ENCODE measurements around the gene ZSCAN20.

Gene ZSCAN20

DNA sequence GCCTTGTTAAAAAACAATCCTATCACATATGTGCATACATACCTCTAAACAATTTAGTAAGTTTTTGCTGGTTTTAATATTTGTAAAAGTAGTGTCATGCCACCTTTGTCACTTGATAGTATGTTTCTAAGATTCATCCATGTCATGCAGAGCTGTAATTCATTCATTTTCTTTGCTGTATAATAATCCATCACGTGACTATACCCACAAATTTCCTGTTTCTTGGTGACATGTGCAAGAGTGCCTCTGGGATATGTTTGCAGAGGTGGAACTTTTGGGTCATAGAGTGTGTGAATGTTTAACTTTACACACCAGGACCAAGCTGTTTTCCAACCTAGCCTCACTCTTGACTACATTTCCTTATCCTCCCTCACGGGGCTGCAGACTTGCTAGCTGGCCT is 62.9 kb downstream of the ZSCAN20 start:
- no peak overlapping the region for H3K23ac ChIP-seq (ENCODE audit: low read depth, low read length, poor library complexity)
- WGBS, 2 donors (ENCODE audit: extremely low coverage in 2 of 2, insufficient read length in 2 of 2, insufficient replicate concordance in 1 of 2) = no CpG with 5 or more reads among the region's 2 CpGs

DNA sequence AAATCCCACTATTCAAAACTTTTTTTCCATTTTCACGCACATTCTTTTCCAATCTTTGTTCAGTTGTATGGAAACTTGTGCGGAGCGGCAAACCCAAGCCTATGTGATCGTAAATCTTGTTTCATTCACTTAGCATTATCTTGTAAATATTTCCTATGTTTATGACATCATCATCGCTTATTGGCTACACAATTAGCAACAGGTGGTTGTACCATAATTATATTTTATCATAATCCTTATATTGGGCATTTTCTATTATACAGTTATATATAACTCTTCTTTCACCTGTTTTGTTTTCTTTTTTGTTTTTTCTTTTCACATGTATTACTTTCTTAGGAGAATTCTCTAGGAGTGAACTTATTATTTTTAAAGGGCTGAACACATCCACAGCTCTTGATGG is 65.4 kb downstream of the ZSCAN20 start:
- Histone ChIP-seq H3K9me3 (replicated peaks in 1 of 2; ENCODE audit: control insufficient read depth in 2 of 2, insufficient read depth in 1 of 2, low read depth in 1 of 2, low read length in 2 of 2) (no peaks in the 10 kb centered on the region), H3K27ac (replicated peaks; ENCODE audit: low read length) (no peak overlapping the region), H3K4ac (ENCODE audit: low read length) (no peak overlapping the region), H3K79me1 (ENCODE audit: low read depth, low read length) (no peaks in the 10 kb centered on the region), H2BK15ac (ENCODE audit: low read length) (no peak overlapping the region), H2BK12ac (ENCODE audit: low read length) (no peak overlapping the region), H3K14ac (ENCODE audit: low read length) (no peak overlapping the region), H4K91ac (ENCODE audit: low read depth, low read length, poor library complexity) (no peak overlapping the region), H3K23ac (ENCODE audit: low read depth, low read length, poor library complexity) (no peak overlapping the region), H2BK120ac (ENCODE audit: low read depth, low read length) (no peak overlapping the region), H3K27me3 (ENCODE audit: control insufficient read depth in 3 of 3, insufficient read depth in 3 of 3, low read depth in 1 of 3, low read length in 3 of 3) (peaks cover 0 to 9% (median 0%) of the 10 kb centered on the region in 3 experiments), H3K36me3 (replicated peaks in 1 of 2; ENCODE audit: control insufficient read depth in 2 of 2, insufficient read depth in 2 of 2, low read length in 2 of 2) (no peaks in the 10 kb centered on the region), H3K9ac (ENCODE audit: low read depth, low read length, poor library complexity) (no peak overlapping the region), H3K4me1 (ENCODE audit: control insufficient read depth in 2 of 2, insufficient read depth in 1 of 2, low read depth in 1 of 2, low read length in 2 of 2) (no peaks in the 10 kb centered on the region), H2AFZ (ENCODE audit: low read length) (no peak overlapping the region), H3K18ac (ENCODE audit: low read length) (no peak overlapping the region), H3K4me3 (ENCODE audit: low read length in 2 of 2) (no peak overlapping the region), H4K8ac (ENCODE audit: low read depth, low read length) (no peak overlapping the region), H3K4me2 (ENCODE audit: insufficient read depth, low read length, poor library complexity, severe bottlenecking) (no peak overlapping the region), H2BK5ac (ENCODE audit: low read length) (no peak overlapping the region), H2AK5ac (ENCODE audit: low read depth, low read length) (no peak overlapping the region)
- no CpG with 5 or more reads among the region's 5 CpGs for WGBS, 2 donors (ENCODE audit: extremely low coverage in 2 of 2, insufficient read length in 2 of 2, insufficient replicate concordance in 1 of 2)
- no peak for DNase-seq (ENCODE audit: low spot score)

More for the DNA sequence above, 62.9 kb downstream of the ZSCAN20 start:
- Histone ChIP-seq H2BK120ac (ENCODE audit: low read depth, low read length) (no peak overlapping the region), H3K4ac (ENCODE audit: low read length) (no peak overlapping the region), H4K8ac (ENCODE audit: low read depth, low read length) (no peak overlapping the region), H4K91ac (ENCODE audit: low read depth, low read length, poor library complexity) (no peak overlapping the region), H2AK5ac (ENCODE audit: low read depth, low read length) (no peak overlapping the region), H3K79me1 (ENCODE audit: low read depth, low read length) (no peaks in the 10 kb centered on the region), H2BK15ac (ENCODE audit: low read length) (no peak overlapping the region), H2AFZ (ENCODE audit: low read length) (no peak overlapping the region), H3K18ac (ENCODE audit: low read length) (no peak overlapping the region), H3K4me2 (ENCODE audit: insufficient read depth, low read length, poor library complexity, severe bottlenecking) (no peak overlapping the region), H3K14ac (ENCODE audit: low read length) (no peak overlapping the region), H3K27ac (replicated peaks; ENCODE audit: low read length) (no peak overlapping the region), H3K9ac (ENCODE audit: low read depth, low read length, poor library complexity) (no peak overlapping the region), H2BK5ac (ENCODE audit: low read length) (no peak overlapping the region), H2BK12ac (ENCODE audit: low read length) (no peak overlapping the region), H3K4me3 (ENCODE audit: low read length in 2 of 2) (no peak overlapping the region), H3K36me3 (replicated peaks in 1 of 2; ENCODE audit: control insufficient read depth in 2 of 2, insufficient read depth in 2 of 2, low read length in 2 of 2) (no peaks in the 10 kb centered on the region), H3K27me3 (ENCODE audit: control insufficient read depth in 3 of 3, insufficient read depth in 3 of 3, low read depth in 1 of 3, low read length in 3 of 3) (peaks cover 0 to 2% (median 0%) of the 10 kb centered on the region in 3 experiments), H3K4me1 (ENCODE audit: control insufficient read depth in 2 of 2, insufficient read depth in 1 of 2, low read depth in 1 of 2, low read length in 2 of 2) (no peaks in the 10 kb centered on the region), H3K9me3 (replicated peaks in 1 of 2; ENCODE audit: control insufficient read depth in 2 of 2, insufficient read depth in 1 of 2, low read depth in 1 of 2, low read length in 2 of 2) (no peaks in the 10 kb centered on the region)
- DNase-seq (ENCODE audit: low spot score) = no peak

GRCh38 chr1:33541966-33542365 is 69.5 kb downstream of the ZSCAN20 start:
- Histone ChIP-seq H3K23ac (ENCODE audit: low read depth, low read length, poor library complexity) (no peak overlapping the region), H2AK5ac (ENCODE audit: low read depth, low read length) (no peak overlapping the region), H3K9me3 (replicated peaks in 1 of 2; ENCODE audit: control insufficient read depth in 2 of 2, insufficient read depth in 1 of 2, low read depth in 1 of 2, low read length in 2 of 2) (no peaks in the 10 kb centered on the region), H4K8ac (ENCODE audit: low read depth, low read length) (no peak overlapping the region), H2BK5ac (ENCODE audit: low read length) (no peak overlapping the region), H4K91ac (ENCODE audit: low read depth, low read length, poor library complexity) (no peak overlapping the region), H3K9ac (ENCODE audit: low read depth, low read length, poor library complexity) (no peak overlapping the region), H3K18ac (ENCODE audit: low read length) (no peak overlapping the region), H2AFZ (ENCODE audit: low read length) (no peak overlapping the region), H3K36me3 (replicated peaks in 1 of 2; ENCODE audit: control insufficient read depth in 2 of 2, insufficient read depth in 2 of 2, low read length in 2 of 2) (no peaks in the 10 kb centered on the region), H3K4me1 (ENCODE audit: control insufficient read depth in 2 of 2, insufficient read depth in 1 of 2, low read depth in 1 of 2, low read length in 2 of 2) (no peaks in the 10 kb centered on the region), H3K4me3 (ENCODE audit: low read length in 2 of 2) (no peak overlapping the region), H2BK12ac (ENCODE audit: low read length) (no peak overlapping the region), H3K27ac (replicated peaks; ENCODE audit: low read length) (no peak overlapping the region), H3K79me1 (ENCODE audit: low read depth, low read length) (no peaks in the 10 kb centered on the region), H3K4ac (ENCODE audit: low read length) (no peak overlapping the region), H2BK15ac (ENCODE audit: low read length) (no peak overlapping the region), H3K27me3 (ENCODE audit: control insufficient read depth in 3 of 3, insufficient read depth in 3 of 3, low read depth in 1 of 3, low read length in 3 of 3) (peaks cover 0 to 19% (median 0%) of the 10 kb centered on the region in 3 experiments), H3K14ac (ENCODE audit: low read length) (no peak overlapping the region), H2BK120ac (ENCODE audit: low read depth, low read length) (no peak overlapping the region), H3K4me2 (ENCODE audit: insufficient read depth, low read length, poor library complexity, severe bottlenecking) (no peak overlapping the region)
- no CpG with 5 or more reads among the region's 6 CpGs for WGBS, 2 donors (ENCODE audit: extremely low coverage in 2 of 2, insufficient read length in 2 of 2, insufficient replicate concordance in 1 of 2)
- no peak for DNase-seq (ENCODE audit: low spot score)
